Liver (tissue), 3 donors: Measurements from ENCODE around the gene IL17B.

Source experiments
- TAF1 ChIP-seq: conservative IDR thresholded peaks from 2 replicates; pipeline ENCODE4 v1.6.1; 2016; ENCODE audit warnings: antibody characterized with exemption, mild to moderate bottlenecking
- TF ChIP-seq, protein P1 (sequence below): fragments of 150-350 bp; IDR thresholded peaks from 2 replicates; pipeline ENCODE4 v1.5.1; 2017; ENCODE audit warnings: improper control_type of control experiment, low read depth, low read length; ENCODE audit not compliant: missing input control
- TF ChIP-seq, protein P2 (sequence below): IDR thresholded peaks from 2 replicates; pipeline ENCODE4 v1.6.1; 2016; ENCODE audit warnings: antibody characterized with exemption
- donor health status: healthy.
- donor health status: healthy.

DNA sequence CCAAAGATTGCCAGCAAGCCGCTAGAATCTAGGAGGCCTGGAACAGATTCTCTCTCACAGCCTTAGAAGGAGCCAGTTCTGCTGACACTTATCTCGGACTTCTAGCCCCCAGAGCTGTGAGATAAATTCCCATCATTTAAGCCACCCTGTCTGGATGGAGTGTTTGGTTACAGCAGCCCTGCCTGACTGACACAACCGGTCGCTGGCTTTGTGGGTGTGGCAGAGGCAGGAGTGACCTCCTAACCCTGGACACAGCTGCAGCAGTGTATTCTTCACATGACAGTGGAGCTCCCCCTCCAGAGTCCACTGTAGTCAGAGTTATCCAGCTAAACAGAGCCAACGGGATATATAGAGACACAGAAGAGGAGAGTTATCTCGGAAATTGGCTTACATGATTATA is 21.2 kb upstream of the IL17B start:
- TF ChIP-seq TAF1: no peak
- TF ChIP-seq, protein P1, sequence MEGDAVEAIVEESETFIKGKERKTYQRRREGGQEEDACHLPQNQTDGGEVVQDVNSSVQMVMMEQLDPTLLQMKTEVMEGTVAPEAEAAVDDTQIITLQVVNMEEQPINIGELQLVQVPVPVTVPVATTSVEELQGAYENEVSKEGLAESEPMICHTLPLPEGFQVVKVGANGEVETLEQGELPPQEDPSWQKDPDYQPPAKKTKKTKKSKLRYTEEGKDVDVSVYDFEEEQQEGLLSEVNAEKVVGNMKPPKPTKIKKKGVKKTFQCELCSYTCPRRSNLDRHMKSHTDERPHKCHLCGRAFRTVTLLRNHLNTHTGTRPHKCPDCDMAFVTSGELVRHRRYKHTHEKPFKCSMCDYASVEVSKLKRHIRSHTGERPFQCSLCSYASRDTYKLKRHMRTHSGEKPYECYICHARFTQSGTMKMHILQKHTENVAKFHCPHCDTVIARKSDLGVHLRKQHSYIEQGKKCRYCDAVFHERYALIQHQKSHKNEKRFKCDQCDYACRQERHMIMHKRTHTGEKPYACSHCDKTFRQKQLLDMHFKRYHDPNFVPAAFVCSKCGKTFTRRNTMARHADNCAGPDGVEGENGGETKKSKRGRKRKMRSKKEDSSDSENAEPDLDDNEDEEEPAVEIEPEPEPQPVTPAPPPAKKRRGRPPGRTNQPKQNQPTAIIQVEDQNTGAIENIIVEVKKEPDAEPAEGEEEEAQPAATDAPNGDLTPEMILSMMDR: no peak
- TF ChIP-seq, protein P2, sequence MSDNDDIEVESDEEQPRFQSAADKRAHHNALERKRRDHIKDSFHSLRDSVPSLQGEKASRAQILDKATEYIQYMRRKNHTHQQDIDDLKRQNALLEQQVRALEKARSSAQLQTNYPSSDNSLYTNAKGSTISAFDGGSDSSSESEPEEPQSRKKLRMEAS: no peak
